ENCODE results near the gene GAPVD1.
A peak's percentile ranks its signal among the peaks of the same experiment; 100 is the strongest.
"Not testable (repeated sequence)": the region's sequence is repeated elsewhere in the genome, so short reads cannot be mapped to it uniquely, and the experiment has no call there.

Gene GAPVD1

GRCh38 chr9:125261501-125262293 is at the start of gene GAPVD1:
Gene GAPVD1 (plus strand): TSS chr9:125261826. CDS start chr9:125298922, 37,096 bp downstream.
- peak; percentile 93 for DNase-seq

GRCh38 chr9:125214186-125214585 is 47.4 kb upstream of the GAPVD1 start:
- DNase-seq = no peak

GRCh38 chr9:125218621-125219020 is 43.0 kb upstream of the GAPVD1 start:
- no peak for DNase-seq

GRCh38 chr9:125224858-125225257 is 36.8 kb upstream of the GAPVD1 start:
- not testable (repeated sequence) for DNase-seq

- no peak for DNase-seq
These were observed 33.9 kb upstream of the GAPVD1 start for GRCh38 chr9:125227761-125228160.

- no peak for DNase-seq
These were observed 27.9 kb upstream of the GAPVD1 start for GRCh38 chr9:125233678-125234077.

- not testable (repeated sequence) for DNase-seq
These were observed 27.5 kb upstream of the GAPVD1 start for GRCh38 chr9:125234099-125234498.

- no peak for DNase-seq
These were observed 25.7 kb upstream of the GAPVD1 start for GRCh38 chr9:125235804-125236519.

GRCh38 chr9:125236520-125237159 is 25.0 kb upstream of the GAPVD1 start:
- DNase-seq = not testable (repeated sequence)

- no peak for DNase-seq
These were observed 23.3 kb upstream of the GAPVD1 start for GRCh38 chr9:125238127-125238914.

- no peak for DNase-seq
These were observed 22.6 kb upstream of the GAPVD1 start for GRCh38 chr9:125238915-125239446.

- no peak for DNase-seq
These were observed 21.7 kb upstream of the GAPVD1 start for GRCh38 chr9:125239631-125240597.

- peak; percentile 45 for DNase-seq
These were observed 21.0 kb upstream of the GAPVD1 start for GRCh38 chr9:125240649-125240999.

GRCh38 chr9:125241000-125241862 is 20.4 kb upstream of the GAPVD1 start, which contains the start of gene HSPA5:
Gene HSPA5 (minus strand): TSS chr9:125241343. CDS start chr9:125241126, 217 bp downstream.
- peak; percentile 100 for DNase-seq

- no peak for DNase-seq
These were observed 19.5 kb upstream of the GAPVD1 start for GRCh38 chr9:125241863-125242739.

- DNase-seq = no peak
These were observed 17.8 kb upstream of the GAPVD1 start for GRCh38 chr9:125243792-125244260.

GRCh38 chr9:125246261-125246667 is 15.4 kb upstream of the GAPVD1 start:
- DNase-seq = no peak

GRCh38 chr9:125254231-125254630 is 7.4 kb upstream of the GAPVD1 start:
- no peak for DNase-seq

GRCh38 chr9:125255781-125256391 is 5.7 kb upstream of the GAPVD1 start:
- DNase-seq = no peak
